BJ (cell line): ENCODE data around the gene ABHD14A. TPM values are rescaled to one million over a fixed set of nuclear protein-coding genes. Genes with fewer than 3 reads are reported as not detected.

Source experiments
- CTCF ChIA-PET: fragments of 350-600 bp; formaldehyde crosslinking; extraction: SDS; loops from one replicate; lab custom pipeline; 2021; ENCODE audit warnings: antibody characterized with exemption, inconsistent platforms; lab: Yijun Ruan, JAX
- POLR2A ChIA-PET: fragments of 300-600 bp; sonication (Branson Sonifier 250); formaldehyde crosslinking; extraction: SDS; loops from one replicate; lab custom pipeline; 2021; ENCODE audit warnings: antibody characterized with exemption; lab: Charles Lee
- DNase-seq: peaks from one replicate; pipeline ENCODE4 v3.0.0-alpha.2; 2011; ENCODE audit warnings: low read depth
- H3K27me3 ChIP-seq: 2 replicates; pipeline ENCODE4 v1.6.0; 2011; ENCODE audit warnings: low read length; ENCODE audit not compliant: control insufficient read depth, insufficient read depth
- H3K36me3 ChIP-seq: 2 replicates; pipeline ENCODE4 v1.5.1; 2011; ENCODE audit warnings: low read length; ENCODE audit not compliant: control insufficient read depth, insufficient read depth
- H3K4me3 ChIP-seq: 2 replicates; pipeline ENCODE4 v1.5.1; 2011; ENCODE audit warnings: low read depth, mild to moderate bottlenecking, control low read depth, low read length
- CTCF ChIP-seq: IDR thresholded peaks from 2 replicates; pipeline ENCODE4 v1.5.1; 2011; ENCODE audit warnings: low read depth, mild to moderate bottlenecking, control low read depth, inconsistent platforms, low read length, moderate library complexity; ENCODE audit not compliant: insufficient read depth
- polyA plus RNA-seq: library from polyadenylated mRNA; depleted of rRNA; stranded (reverse); fragments of >200 nt; gene quantifications from 2 replicates; pipeline ENCODE4 v1.2.3, GENCODE V29; 2011

ABHD14A gene
- polyA plus RNA-seq, 1 experiment, result 16.5 TPM

- CTCF ChIA-PET, result interaction anchor here (1.2 to 1.9 kb wide), 4 partner anchors 17 to 122 kb away, joined by 3 to 7 read pairs (median 4); no protein-coding TSS in a partner anchor
- no peaks in the 10 kb centered on the region for H3K36me3 ChIP-seq
- no peak overlapping the region for H3K4me3 ChIP-seq
- POLR2A ChIA-PET, result no interaction called here
- H3K27me3 ChIP-seq, result no peaks in the 10 kb centered on the region
- no peak for TF ChIP-seq CTCF
- no peak for DNase-seq
These were observed 45.9 kb downstream of the ABHD14A start for GRCh38 chr3:52020796-52021195.

GRCh38 chr3:52021489-52022268 lies 46.8 kb downstream of the ABHD14A start:
- TF ChIP-seq CTCF, result no peak
- no peaks in the 10 kb centered on the region for H3K27me3 ChIP-seq
- POLR2A ChIA-PET, result interaction anchor here (0.6 kb wide), 1 partner anchor 87 kb away, joined by 3 read pairs; no protein-coding TSS in a partner anchor
- CTCF ChIA-PET, result interaction anchor here (1.0 to 1.9 kb wide), 5 partner anchors 18 to 121 kb away, joined by 3 to 7 read pairs (median 4); no protein-coding TSS in a partner anchor
- no peak for DNase-seq
- H3K4me3 ChIP-seq, result no peak overlapping the region
- no peaks in the 10 kb centered on the region for H3K36me3 ChIP-seq

GRCh38 chr3:52022323-52023100 lies 47.6 kb downstream of the ABHD14A start:
- CTCF ChIA-PET, result interaction anchor here (1.0 to 1.7 kb wide), 4 partner anchors 15 to 100 kb away, joined by 3 to 7 read pairs (median 5); no protein-coding TSS in a partner anchor
- Histone ChIP-seq H3K4me3 (no peak overlapping the region), H3K36me3 (no peaks in the 10 kb centered on the region), H3K27me3 (no peaks in the 10 kb centered on the region)
- TF ChIP-seq CTCF, result no peak
- POLR2A ChIA-PET, result no interaction called here
- DNase-seq, result no peak

GRCh38 chr3:52023101-52023770 lies 48.4 kb downstream of the ABHD14A start:
- no peaks in the 10 kb centered on the region for H3K36me3 ChIP-seq
- ChIA-PET POLR2A (no interaction called here), CTCF (interaction anchor here (0.9 to 1.7 kb wide), 5 partner anchors 15 to 100 kb away, joined by 3 to 7 read pairs (median 3); no protein-coding TSS in a partner anchor)
- TF ChIP-seq CTCF, result no peak
- H3K4me3 ChIP-seq, result no peak overlapping the region
- DNase-seq, result no peak
- no peaks in the 10 kb centered on the region for H3K27me3 ChIP-seq
